Globus pallidus (tissue), 1 donor: ENCODE results near the gene LAMA2.
A peak's percentile ranks its signal among the peaks of the same experiment; 100 is the strongest.

Experiments used
- DNase-seq: peaks from one replicate; pipeline ENCODE4 v3.0.0-alpha.2; 2015; ENCODE audit warnings: low spot score

Gene LAMA2

GRCh38 chr6:129312880-129313279 is 429.9 kb downstream of the LAMA2 start:
- no peak for DNase-seq

- peak; percentile 30 for DNase-seq
These were observed 431.6 kb downstream of the LAMA2 start for GRCh38 chr6:129314575-129314974.

- DNase-seq = no peak
These were observed 435.2 kb downstream of the LAMA2 start for GRCh38 chr6:129317931-129318820.

- DNase-seq = no peak
These were observed 438.0 kb downstream of the LAMA2 start for GRCh38 chr6:129320892-129321291.

- no peak for DNase-seq
These were observed 438.4 kb downstream of the LAMA2 start for GRCh38 chr6:129321303-129321702.

GRCh38 chr6:129324345-129324744 is 441.4 kb downstream of the LAMA2 start:
- no peak for DNase-seq

- DNase-seq = peak; percentile 22
These were observed 446.7 kb downstream of the LAMA2 start for GRCh38 chr6:129329678-129330077.

GRCh38 chr6:129331450-129332138 is 448.7 kb downstream of the LAMA2 start:
- no peak for DNase-seq

GRCh38 chr6:129335792-129336191 is 452.9 kb downstream of the LAMA2 start:
- DNase-seq = no peak

- DNase-seq = no peak
These were observed 455.7 kb downstream of the LAMA2 start for GRCh38 chr6:129338683-129339082.

- peak; percentile 9 for DNase-seq
These were observed 458.0 kb downstream of the LAMA2 start for GRCh38 chr6:129340983-129341382.

- DNase-seq = no peak
These were observed 459.3 kb downstream of the LAMA2 start for GRCh38 chr6:129342243-129342642.

GRCh38 chr6:129342796-129343195 is 459.9 kb downstream of the LAMA2 start:
- no peak for DNase-seq

GRCh38 chr6:129344379-129344778 is 461.4 kb downstream of the LAMA2 start:
- no peak for DNase-seq

- no peak for DNase-seq
These were observed 463.0 kb downstream of the LAMA2 start for GRCh38 chr6:129345890-129346289.

GRCh38 chr6:129346964-129347363 is 464.0 kb downstream of the LAMA2 start:
- no peak for DNase-seq

- DNase-seq = no peak
These were observed 467.3 kb downstream of the LAMA2 start for GRCh38 chr6:129350278-129350677.

- DNase-seq = no peak
These were observed 468.9 kb downstream of the LAMA2 start for GRCh38 chr6:129351807-129352206.

- DNase-seq = no peak
These were observed 470.1 kb downstream of the LAMA2 start for GRCh38 chr6:129353067-129353466.

- DNase-seq = no peak
These were observed 473.2 kb downstream of the LAMA2 start for GRCh38 chr6:129356129-129356528.

GRCh38 chr6:129359811-129360681 is 477.1 kb downstream of the LAMA2 start:
- DNase-seq = no peak

- DNase-seq = no peak
These were observed 477.7 kb downstream of the LAMA2 start for GRCh38 chr6:129360682-129360955.

GRCh38 chr6:129364037-129364436 is 481.1 kb downstream of the LAMA2 start:
- no peak for DNase-seq
